Keratinocyte (primary cell): ENCODE data around the gene COL9A3. TPM values are rescaled to one million over a fixed set of nuclear protein-coding genes. Genes with fewer than 3 reads are reported as not detected.

ENCODE experiments used
- DNase-seq: peaks from one replicate; pipeline ENCODE4 v3.0.0-alpha.2; 2011; ENCODE audit warnings: low read depth, missing footprints, low spot score
- FAIRE-seq: peaks from 2 replicates; lab custom pipeline; 2011; peaks lifted over from hg19 to GRCh38; lab: Jason Lieb, UNC
- H2AFZ ChIP-seq: 2 replicates; pipeline ENCODE4 v1.6.0; 2012; ENCODE audit warnings: low read length, control low read depth, inconsistent platforms; ENCODE audit not compliant: control insufficient read depth
- H3K27ac ChIP-seq: 2 replicates; pipeline ENCODE4 v1.5.1; 2011; ENCODE audit warnings: low read length; ENCODE audit not compliant: control insufficient read depth, insufficient read depth
- H3K27me3 ChIP-seq: 3 replicates; pipeline ENCODE4 v1.6.0; 2011; ENCODE audit warnings: low read length; ENCODE audit not compliant: control insufficient read depth, insufficient read depth; ENCODE audit errors: extremely low read depth
- H3K36me3 ChIP-seq, 2 experiments: 2 replicates in 1 of 2; 3 replicates in 1 of 2; pipeline ENCODE4 v1.5.1; 2011; ENCODE audit warnings: low read length in 2 of 2, mild to moderate bottlenecking in 1 of 2; ENCODE audit not compliant: control insufficient read depth in 2 of 2, insufficient read depth in 2 of 2; ENCODE audit errors: extremely low read depth in 1 of 2
- H3K4me1 ChIP-seq: 3 replicates; pipeline ENCODE4 v1.5.1; 2011; ENCODE audit warnings: low read length; ENCODE audit not compliant: control insufficient read depth, insufficient read depth; ENCODE audit errors: extremely low read depth
- H3K4me2 ChIP-seq: 3 replicates; pipeline ENCODE4 v1.6.0; 2011; ENCODE audit warnings: low read depth, low read length; ENCODE audit not compliant: control insufficient read depth, insufficient read depth; ENCODE audit errors: extremely low read depth
- H3K4me3 ChIP-seq, 3 experiments: fragments of 200-600 bp in 1 of 3; sonication (generic) in 1 of 3; 2 replicates in 2 of 3; 3 replicates in 1 of 3; pipeline ENCODE4 v1.5.1; 2011 to 2016; ENCODE audit warnings: low read length in 3 of 3, mild to moderate bottlenecking in 3 of 3, control low read depth in 2 of 3, inconsistent platforms in 1 of 3, low read depth in 1 of 3, mixed read lengths in 1 of 3, mixed run types in 1 of 3, moderate library complexity in 1 of 3; ENCODE audit not compliant: control insufficient read depth in 2 of 3, insufficient read depth in 2 of 3; ENCODE audit errors: extremely low read depth in 1 of 3
- H3K79me2 ChIP-seq: 2 replicates; pipeline ENCODE4 v1.6.0; 2012; ENCODE audit warnings: low read length; ENCODE audit not compliant: control insufficient read depth, insufficient read depth
- H3K9ac ChIP-seq: 3 replicates; pipeline ENCODE4 v1.6.0; 2011; ENCODE audit warnings: low read length; ENCODE audit not compliant: control insufficient read depth, insufficient read depth; ENCODE audit errors: extremely low read depth
- H3K9me1 ChIP-seq: 3 replicates; pipeline ENCODE4 v1.6.0; 2011; ENCODE audit warnings: low read length; ENCODE audit not compliant: control insufficient read depth, insufficient read depth; ENCODE audit errors: extremely low read depth
- H3K9me3 ChIP-seq: 2 replicates; pipeline ENCODE4 v1.5.1; 2012; ENCODE audit warnings: low read depth, low read length; ENCODE audit not compliant: control insufficient read depth
- H4K20me1 ChIP-seq: 3 replicates; pipeline ENCODE4 v1.6.0; 2011; ENCODE audit warnings: low read length; ENCODE audit not compliant: control insufficient read depth, insufficient read depth; ENCODE audit errors: extremely low read depth
- CTCF ChIP-seq, 3 experiments: IDR thresholded peaks in 1 of 3; conservative IDR thresholded peaks in 1 of 3; optimal IDR thresholded peaks in 1 of 3; 2 replicates in 2 of 3; 3 replicates in 1 of 3; pipeline versions ENCODE3 to v1.5.1; 2011; ENCODE audit warnings: low read length in 3 of 3, mild to moderate bottlenecking in 3 of 3, moderate library complexity in 2 of 3, control low read depth in 1 of 3, inconsistent platforms in 1 of 3; ENCODE audit not compliant: insufficient read depth in 2 of 3; ENCODE audit errors: extremely low read depth in 1 of 3
- EZH2 ChIP-seq: IDR thresholded peaks from one replicate; pipeline ENCODE4 v1.6.1; 2012; ENCODE audit warnings: inconsistent platforms, mild to moderate bottlenecking, low read length, moderate library complexity
- dilution Hi-C: fragments of 300-500 bp; cut with MboI; formaldehyde crosslinking; loops from one replicate; pipeline ENCODE4 v1.7.0; 2020; ENCODE audit warnings: low sequenced_read_pairs; ENCODE audit not compliant: extremely low pct_ligation_motif_present
- polyA plus RNA-seq, 5 experiments: library from polyadenylated mRNA; depleted of rRNA in 3 of 5; stranded (reverse) in 3 of 5; stranded (forward) in 1 of 5; unstranded in 1 of 5; fragments of >200 nt; gene quantifications; 1 replicate in 1 of 5; 2 replicates in 3 of 5; 3 replicates in 1 of 5; pipeline versions ENCODE4 v1.2.1 to v1.2.3, GENCODE V29; 2011 to 2012; ENCODE audit warnings: missing spikeins in 2 of 5, low read depth in 1 of 5, low replicate concordance in 1 of 5

COL9A3 gene
- polyA plus RNA-seq, 1 donor (not counting 4 experiments of a cell fraction or from before 2014, with no cell fraction given), result 4.8 TPM

GRCh38 chr20:62812181-62812906, 4.5 kb upstream of the COL9A3 start:
- H3K9me1 ChIP-seq, result no peaks in the 10 kb centered on the region
- H3K79me2 ChIP-seq, result peaks cover 8% of the 10 kb centered on the region
- no peaks in the 10 kb centered on the region for H3K9me3 ChIP-seq
- dilution Hi-C loops, result no loop called here
- H3K36me3 ChIP-seq, result peaks cover 10 to 30% of the 10 kb centered on the region in 2 experiments
- no peak overlapping the region for H3K4me3 ChIP-seq
- FAIRE-seq (no peak), DNase-seq (no peak)
- H2AFZ ChIP-seq, result no peak overlapping the region
- H4K20me1 ChIP-seq, result peaks cover 7% of the 10 kb centered on the region
- H3K4me2 ChIP-seq, result no peak overlapping the region
- no peak overlapping the region for H3K9ac ChIP-seq
- H3K27me3 ChIP-seq, result peaks cover 19% of the 10 kb centered on the region
- peaks cover 13% of the 10 kb centered on the region for H3K4me1 ChIP-seq
- H3K27ac ChIP-seq, result no peak overlapping the region
- no peak for TF ChIP-seq CTCF (optimal IDR thresholded peaks at IDR 0.05 in 1 of 3, IDR thresholded peaks at IDR 0.05 in 1 of 3, conservative IDR thresholded peaks at IDR 0.05 in 1 of 3; ENCODE audit: extremely low read depth in 1 of 3, insufficient read depth in 2 of 3, low read length in 3 of 3)
- TF ChIP-seq EZH2, result no peak

- TF ChIP-seq EZH2, result no peak
- TF ChIP-seq CTCF (optimal IDR thresholded peaks at IDR 0.05 in 1 of 3, IDR thresholded peaks at IDR 0.05 in 1 of 3, conservative IDR thresholded peaks at IDR 0.05 in 1 of 3; ENCODE audit: extremely low read depth in 1 of 3, insufficient read depth in 2 of 3, low read length in 3 of 3), result no peak
- Histone ChIP-seq H3K4me3 (no peak overlapping the region), H3K9ac (no peak overlapping the region), H3K9me1 (no peaks in the 10 kb centered on the region), H3K27me3 (peaks cover 24% of the 10 kb centered on the region), H4K20me1 (peaks cover 7% of the 10 kb centered on the region), H3K79me2 (peaks cover 4% of the 10 kb centered on the region), H3K36me3 (peaks cover 7 to 27% of the 10 kb centered on the region in 2 experiments), H3K4me2 (no peak overlapping the region), H3K27ac (no peak overlapping the region), H3K9me3 (no peaks in the 10 kb centered on the region), H3K4me1 (peaks cover 15% of the 10 kb centered on the region), H2AFZ (no peak overlapping the region)
- no peak for FAIRE-seq
- no peak for DNase-seq
- dilution Hi-C loops, result no loop called here
Observed at GRCh38 chr20:62812907-62813200, 4.0 kb upstream of the COL9A3 start.
